ENCODE data around the gene TADA2A.
"Not testable (repeated sequence)": the region's sequence is repeated elsewhere in the genome, so short reads cannot be mapped to it uniquely, and the experiment has no call there.

Gene TADA2A

GRCh38 chr17:37400505-37400904 is 6.2 kb upstream of the TADA2A start:
- DNase-seq: no peak

- not testable (repeated sequence) for DNase-seq
Observed at GRCh38 chr17:37405522-37405921, 1.2 kb upstream of the TADA2A start.

- DNase-seq: peak in 1 of 2 experiments; percentile 7
Observed at GRCh38 chr17:37405955-37406634, 591 bp upstream of the TADA2A start.

- DNase-seq: not testable (repeated sequence)
Observed at GRCh38 chr17:37408145-37408479, 1.4 kb downstream of the TADA2A start.

GRCh38 chr17:37410357-37410756 is 3.7 kb downstream of the TADA2A start:
- no peak for DNase-seq

GRCh38 chr17:37413875-37414519 is 7.3 kb downstream of the TADA2A start:
- no peak for DNase-seq

GRCh38 chr17:37417852-37418251 is 11.2 kb downstream of the TADA2A start:
- no peak for DNase-seq

- DNase-seq: no peak
Observed at GRCh38 chr17:37422971-37423625, 16.4 kb downstream of the TADA2A start.

- DNase-seq: no peak
Observed at GRCh38 chr17:37425268-37425667, 18.6 kb downstream of the TADA2A start.

GRCh38 chr17:37429039-37429438 is 22.4 kb downstream of the TADA2A start:
- DNase-seq: no peak

- no peak for DNase-seq
Observed at GRCh38 chr17:37429453-37429852, 22.8 kb downstream of the TADA2A start.

GRCh38 chr17:37430051-37430627 is 23.5 kb downstream of the TADA2A start:
- DNase-seq: no peak

- no peak for DNase-seq
Observed at GRCh38 chr17:37432671-37433070, 26.0 kb downstream of the TADA2A start.

- no peak for DNase-seq
Observed at GRCh38 chr17:37438141-37438540, 31.5 kb downstream of the TADA2A start.

- DNase-seq: no peak
Observed at GRCh38 chr17:37440424-37440823, 33.7 kb downstream of the TADA2A start.

- DNase-seq: not testable (repeated sequence)
Observed at GRCh38 chr17:37441369-37442014, 34.8 kb downstream of the TADA2A start.

- DNase-seq: no peak
Observed at GRCh38 chr17:37446027-37446426, 39.3 kb downstream of the TADA2A start.

GRCh38 chr17:37447641-37448040 is 41.0 kb downstream of the TADA2A start:
- no peak for DNase-seq

- peak in 1 of 2 experiments; percentile 4 for DNase-seq
Observed at GRCh38 chr17:37450112-37450511, 43.4 kb downstream of the TADA2A start.

GRCh38 chr17:37457801-37458200 is 51.1 kb downstream of the TADA2A start:
- not testable (repeated sequence) for DNase-seq

GRCh38 chr17:37458805-37459204 is 52.1 kb downstream of the TADA2A start:
- no peak for DNase-seq

GRCh38 chr17:37461668-37462067 is 55.0 kb downstream of the TADA2A start:
- no peak for DNase-seq

GRCh38 chr17:37462492-37462891 is 55.8 kb downstream of the TADA2A start:
- DNase-seq: no peak
